GM12872 (cell line): ENCODE results near the gene COX15.

ENCODE experiments used
- CTCF ChIP-seq: IDR thresholded peaks from 3 replicates; pipeline ENCODE4 v1.5.1; 2011; ENCODE audit warnings: low read depth, mild to moderate bottlenecking, low read length, moderate library complexity; ENCODE audit not compliant: insufficient read depth

The COX15 gene

GRCh38 chr10:99740260-99740659, 8.3 kb upstream of the COX15 start:
- TF ChIP-seq CTCF, result no peak

GRCh38 chr10:99733366-99733765, 1.4 kb upstream of the COX15 start:
- no peak for TF ChIP-seq CTCF

GRCh38 chr10:99731306-99732032, 458 bp downstream of the COX15 start:
- peak; percentile 33; the same call in 2 of the 3 replicates for TF ChIP-seq CTCF

- TF ChIP-seq CTCF, result no peak
Measured at GRCh38 chr10:99730026-99730425, 1.9 kb downstream of the COX15 start.

GRCh38 chr10:99720387-99720786, 11.5 kb downstream of the COX15 start:
- no peak for TF ChIP-seq CTCF

GRCh38 chr10:99714446-99714845, 17.5 kb downstream of the COX15 start:
- no peak for TF ChIP-seq CTCF

GRCh38 chr10:99711129-99711719, 20.7 kb downstream of the COX15 start:
- peak; percentile 60; the same call in 2 of the 3 replicates for TF ChIP-seq CTCF
